DOHH2 (cell line): ENCODE measurements around the gene FBXW7.

Experiments used
- CTCF ChIP-seq: fragments of 200-600 bp; sonication (generic); IDR thresholded peaks from one replicate; pipeline ENCODE4 v1.5.1; 2014; ENCODE audit warnings: antibody characterized with exemption, mild to moderate bottlenecking, low read depth, low read length; ENCODE audit not compliant: poor library complexity, severe bottlenecking
- EZH2phosphoT487 ChIP-seq: fragments of 200-600 bp; sonication (generic); IDR thresholded peaks from 2 replicates; pipeline ENCODE4 v1.6.1; 2017; ENCODE audit warnings: borderline replicate concordance, mild to moderate bottlenecking, antibody characterized with exemption, low read length, moderate library complexity, mixed read lengths

GRCh38 chr4:152399246-152399645, 136.6 kb downstream of the FBXW7 start:
- TF ChIP-seq CTCF (no peak), EZH2phosphoT487 (no peak)
